ENCODE results near the gene PLPP2.

- no peak for TF ChIP-seq CTCF (conservative IDR thresholded peaks at IDR 0.05; ENCODE audit: low read depth, low read length)
- no peak for TF ChIP-seq POLR2A (IDR thresholded peaks at IDR 0.05; ENCODE audit: low read depth, low read length)
- no peak for TF ChIP-seq MXI1 (IDR thresholded peaks at IDR 0.05; ENCODE audit: borderline replicate concordance, low read depth, low read length)
- TF ChIP-seq RAD21 (IDR thresholded peaks at IDR 0.05; ENCODE audit: low read length) = no peak
- no peak for TF ChIP-seq FOS (IDR thresholded peaks at IDR 0.05; ENCODE audit: low read depth, low read length)
- no peak for TF ChIP-seq BHLHE40 (IDR thresholded peaks at IDR 0.05; ENCODE audit: low read depth, low read length)
- TF ChIP-seq USF2 (IDR thresholded peaks at IDR 0.05; ENCODE audit: low read depth, low read length) = no peak
- no peak for TF ChIP-seq RFX5 (IDR thresholded peaks at IDR 0.05; ENCODE audit: low read depth, low read length)
- no peak for TF ChIP-seq MAFK (IDR thresholded peaks at IDR 0.05; ENCODE audit: low read depth, low read length)
These were observed 15.1 kb upstream of the PLPP2 start for GRCh38 chr19:306151-306900.

All from IMR-90 (cell line).